ENCODE measurements around the gene CCER1.

DNA sequence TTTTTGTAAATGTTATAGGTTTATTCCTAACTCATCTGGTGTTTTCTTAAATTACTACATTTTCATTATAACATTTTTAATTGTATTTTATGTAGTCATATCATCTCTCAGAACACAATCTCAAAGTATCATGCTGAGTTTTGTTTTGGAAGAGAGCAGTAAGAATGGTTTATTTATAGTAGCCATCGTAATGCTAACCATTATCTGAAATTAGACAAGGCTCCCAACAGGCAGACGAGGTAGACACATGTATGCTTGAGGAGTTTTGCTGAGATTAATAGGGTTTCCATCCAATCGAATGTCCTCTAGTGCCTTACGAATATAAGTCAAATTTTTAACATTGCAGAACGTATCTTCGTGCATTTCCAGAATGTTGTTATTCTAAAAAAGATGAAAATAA lies 9.0 kb upstream of the CCER1 start:
- TF ChIP-seq CTCF (IDR thresholded peaks at IDR 0.05) (no peak), EZH2 (IDR thresholded peaks at IDR 0.05; ENCODE audit: borderline replicate concordance, insufficient read depth, low read depth, low read length, poor library complexity, severe bottlenecking) (no peak)

Measured in B cell (primary cell).